ENCODE data around the gene RDH8.

GRCh38 chr19:10021446-10021845 lies 8.2 kb downstream of the RDH8 start:
- no peak for TF ChIP-seq EZH2 (IDR thresholded peaks at IDR 0.05)
- no peak for TF ChIP-seq POLR2AphosphoS5 (IDR thresholded peaks at IDR 0.05; ENCODE audit: borderline replicate concordance, low read depth, low read length)

Data from SK-N-MC (cell line).